CD4-positive, alpha-beta T cell treated with Interleukin-1 beta for 1 hour (primary cell): ENCODE results near the gene VTI1A.

Experiments used
- DNase-seq, 2 donors: peaks; one replicate each; pipeline ENCODE4 v3.0.0-alpha.2; 2020 to 2022

The VTI1A gene

DNA sequence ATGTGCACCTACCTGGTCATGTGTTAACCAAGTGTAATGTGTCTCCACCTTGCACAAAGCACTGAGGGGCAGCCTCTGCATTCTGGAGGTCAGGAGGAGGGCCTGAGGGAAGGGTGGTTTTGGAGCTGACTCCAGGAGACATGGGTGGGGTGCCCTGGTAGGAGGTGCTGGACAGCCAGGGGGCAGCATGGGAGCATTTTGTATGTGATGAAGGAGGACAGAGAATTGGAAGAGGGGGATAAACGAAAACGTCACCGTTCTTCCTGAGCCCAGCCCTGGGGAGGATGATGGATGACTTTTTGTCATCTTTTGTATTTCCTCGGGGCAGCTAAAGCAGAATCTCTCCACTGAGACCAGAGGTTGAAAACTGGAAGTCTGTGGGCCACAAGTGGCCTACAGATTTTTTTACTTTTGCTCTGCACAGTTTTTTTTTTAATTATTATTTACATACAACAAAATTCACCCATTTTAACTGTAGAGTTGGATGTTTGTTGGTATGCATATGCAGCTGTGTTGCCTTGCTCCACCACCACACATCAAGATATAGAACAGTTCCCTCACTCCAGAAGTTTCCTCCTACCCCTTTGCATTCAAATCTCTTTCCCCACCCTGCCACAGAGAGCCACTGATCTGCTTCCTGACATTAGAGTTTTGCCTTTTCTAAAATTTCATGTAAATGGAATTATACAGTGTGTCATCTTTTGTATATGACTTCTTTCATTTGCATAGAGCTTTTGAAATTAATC is 242.5 kb downstream of the VTI1A start:
- DNase-seq = no peak

DNA sequence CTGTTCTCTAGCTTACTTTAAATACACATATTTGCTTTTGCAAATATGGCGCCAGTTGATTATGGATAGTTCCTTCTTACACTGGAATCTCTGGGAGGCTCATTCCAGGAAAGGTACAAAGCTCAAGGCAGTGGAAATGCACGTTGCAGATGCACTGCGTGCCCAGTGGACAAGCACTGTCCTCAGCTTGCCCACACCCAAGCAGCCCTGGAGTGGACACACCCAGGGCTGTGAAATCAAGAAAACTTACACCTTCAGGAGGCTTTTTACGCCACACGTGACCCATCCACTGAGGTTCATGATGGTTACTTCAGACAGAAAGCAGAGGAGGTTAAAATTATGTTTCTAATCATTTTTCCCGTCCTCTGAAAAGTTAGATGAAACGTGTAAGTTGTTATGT is 248.5 kb downstream of the VTI1A start:
- DNase-seq = no peak

DNA sequence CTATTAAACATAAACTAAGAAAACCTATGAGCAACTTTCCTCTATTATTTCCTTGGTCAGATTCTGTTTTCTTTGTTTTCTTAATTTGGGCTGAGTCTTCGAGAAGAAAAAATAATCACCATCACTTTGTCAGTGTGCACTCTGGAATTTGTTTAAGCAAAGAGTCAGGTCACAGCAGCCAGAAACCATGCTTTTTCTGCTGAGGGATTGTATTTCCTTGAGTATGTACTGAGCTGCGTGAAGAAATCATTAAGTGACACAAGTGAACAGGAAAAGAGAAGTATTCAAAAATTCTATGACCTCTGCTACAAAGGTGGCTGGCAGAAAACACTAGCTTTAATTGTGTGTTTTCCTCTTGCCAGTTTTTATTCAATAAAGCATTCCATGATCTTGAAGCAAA is 249.6 kb downstream of the VTI1A start:
- DNase-seq = no peak

DNA sequence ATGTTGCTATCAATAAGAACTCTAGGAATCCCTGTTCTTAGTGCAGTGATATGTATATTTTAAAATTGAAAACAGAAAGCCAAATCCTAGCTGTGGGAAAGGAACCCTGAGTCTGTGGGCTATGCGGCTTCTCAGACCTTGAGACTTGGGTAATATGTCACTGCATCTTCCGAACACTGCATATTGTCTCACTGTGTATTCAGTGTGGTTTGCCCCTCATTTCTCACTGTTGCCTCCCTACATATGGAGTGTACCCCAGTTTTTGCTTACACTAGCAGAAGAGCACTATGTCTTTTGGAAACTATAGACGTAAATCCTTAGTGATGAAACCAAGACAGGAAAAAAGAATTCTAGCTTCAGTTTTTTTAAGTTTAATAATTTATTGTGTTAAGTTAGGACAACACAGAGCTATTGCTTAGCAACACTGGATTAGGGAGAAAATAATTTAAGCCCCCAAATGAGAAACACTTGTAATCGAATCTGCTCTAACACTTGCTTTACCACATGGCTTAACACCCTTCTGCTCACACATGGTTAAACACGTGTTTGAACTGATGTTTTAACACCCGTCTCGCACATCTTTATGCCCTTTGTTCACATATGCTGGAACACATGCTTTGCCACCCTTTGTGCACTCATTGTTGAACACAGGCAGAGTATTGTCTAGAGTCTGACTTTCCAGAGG is 251.3 kb downstream of the VTI1A start:
- no peak for DNase-seq

- DNase-seq = no peak
Observed at GRCh38 chr10:112698818-112699164, 251.8 kb downstream of the VTI1A start.

- no peak for DNase-seq
Observed at GRCh38 chr10:112700215-112700671, 253.2 kb downstream of the VTI1A start.

- DNase-seq = no peak
Observed at GRCh38 chr10:112701211-112701877, 254.3 kb downstream of the VTI1A start.

GRCh38 chr10:112701878-112702255 is 254.9 kb downstream of the VTI1A start:
- DNase-seq = no peak

GRCh38 chr10:112706577-112706976 is 259.6 kb downstream of the VTI1A start:
- DNase-seq = no peak

DNA sequence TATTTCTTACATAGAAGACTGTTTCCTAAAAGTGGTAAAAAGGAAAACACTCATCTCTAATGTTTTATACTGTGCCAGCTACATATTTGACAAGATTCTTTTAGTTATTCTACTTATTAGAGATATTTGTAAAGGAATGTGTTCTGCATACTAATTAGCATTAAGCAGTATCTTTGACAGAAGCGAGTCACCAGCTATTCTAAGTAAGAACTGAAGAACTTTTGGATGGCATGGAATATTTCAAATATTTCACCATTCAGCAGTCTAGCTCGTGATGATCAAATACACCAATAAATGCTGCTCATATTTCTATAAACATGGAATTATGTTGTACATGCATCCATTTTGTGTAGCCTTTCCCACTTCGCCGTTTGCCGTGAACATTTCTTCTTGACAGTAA is 261.4 kb downstream of the VTI1A start:
- DNase-seq = no peak

GRCh38 chr10:112710528-112710927 is 263.5 kb downstream of the VTI1A start:
- DNase-seq = no peak

DNA sequence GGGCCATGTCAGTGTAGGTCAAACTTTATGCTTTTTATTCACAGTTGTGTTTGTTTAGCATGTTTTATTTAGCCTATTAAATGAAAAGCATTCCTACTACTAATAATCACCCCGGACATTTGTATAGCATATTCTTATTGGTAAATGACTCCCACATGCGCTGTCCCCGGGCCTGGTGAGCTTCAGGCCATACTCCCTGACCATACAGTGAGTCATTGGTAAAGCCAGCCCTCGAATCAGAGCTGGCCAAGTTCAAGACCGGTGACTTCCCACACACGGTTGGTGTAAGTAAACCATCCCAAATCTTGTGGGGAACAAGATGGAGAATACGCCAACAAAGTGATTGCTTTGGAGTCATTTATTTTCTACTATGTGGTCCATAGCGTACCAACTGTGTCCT is 264.4 kb downstream of the VTI1A start:
- DNase-seq = no peak

GRCh38 chr10:112712536-112712935 is 265.5 kb downstream of the VTI1A start:
- no peak for DNase-seq

DNA sequence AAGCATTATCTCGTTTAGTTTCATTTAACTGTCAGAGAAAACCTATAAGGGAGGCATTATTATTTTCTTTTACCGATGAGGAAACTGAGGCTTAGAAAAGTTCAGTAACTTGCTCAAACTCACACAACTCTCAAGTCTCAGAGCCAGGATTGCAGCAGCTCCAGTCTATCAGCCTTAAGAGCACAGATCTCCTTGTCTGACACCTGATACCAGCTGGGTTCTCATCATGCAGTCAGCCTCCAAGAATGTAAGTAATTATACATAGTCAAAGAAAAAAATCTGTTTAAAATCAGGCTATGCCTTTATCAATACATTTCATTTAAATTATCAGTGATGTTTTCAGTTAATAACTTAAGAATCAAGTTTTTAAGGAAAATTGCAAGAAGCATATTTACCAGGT is 266.4 kb downstream of the VTI1A start:
- DNase-seq = no peak

DNA sequence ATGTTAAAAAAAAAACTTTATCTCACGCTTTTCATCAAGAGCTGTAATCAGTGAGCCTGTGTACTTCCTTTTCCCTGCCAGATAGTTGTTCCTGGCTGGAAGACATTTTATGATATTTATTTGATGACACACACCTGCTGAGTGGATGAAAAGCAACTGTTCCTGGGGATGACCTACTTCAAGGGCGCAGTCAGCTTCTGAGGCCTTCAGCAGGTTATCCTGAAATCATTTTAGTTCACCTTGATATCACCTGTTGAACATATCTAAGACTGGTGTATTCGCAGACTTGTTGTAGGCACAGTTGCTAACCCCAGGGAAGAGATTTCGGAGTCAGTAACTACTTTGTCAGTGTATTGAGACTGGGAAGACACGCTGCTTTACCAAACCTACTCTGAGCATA is 268.6 kb downstream of the VTI1A start:
- no peak for DNase-seq

- DNase-seq = no peak
Observed at GRCh38 chr10:112716076-112716475, 269.1 kb downstream of the VTI1A start.

DNA sequence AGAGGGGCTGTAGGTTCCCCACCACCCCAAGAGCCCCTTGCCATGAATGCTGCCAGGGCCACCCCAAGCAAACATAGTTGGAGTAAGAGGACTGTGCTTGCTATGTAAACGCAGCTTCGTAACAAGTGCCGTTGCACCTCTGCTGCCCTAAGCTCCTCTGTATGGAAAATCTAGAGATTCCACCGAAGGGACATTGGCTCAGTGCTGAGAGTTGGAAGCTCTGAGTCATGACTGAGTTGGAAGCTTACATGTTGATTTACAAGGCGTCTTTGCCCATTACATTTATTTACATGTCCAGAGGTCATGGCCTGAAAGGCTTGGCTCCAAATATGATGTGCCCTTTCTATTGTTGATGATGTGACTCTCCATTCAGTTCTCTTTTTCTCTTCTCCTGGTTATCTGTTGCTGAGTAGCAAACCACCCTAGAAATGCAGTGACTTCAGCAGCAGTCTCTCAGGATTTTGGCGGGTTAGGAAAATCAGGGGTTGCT is 270.0 kb downstream of the VTI1A start:
- DNase-seq = no peak

- no peak for DNase-seq
Observed at GRCh38 chr10:112720178-112720577, 273.2 kb downstream of the VTI1A start.

- peak in 1 of 2 donors; percentile 30 for DNase-seq
Observed at GRCh38 chr10:112721080-112721698, 274.2 kb downstream of the VTI1A start.

DNA sequence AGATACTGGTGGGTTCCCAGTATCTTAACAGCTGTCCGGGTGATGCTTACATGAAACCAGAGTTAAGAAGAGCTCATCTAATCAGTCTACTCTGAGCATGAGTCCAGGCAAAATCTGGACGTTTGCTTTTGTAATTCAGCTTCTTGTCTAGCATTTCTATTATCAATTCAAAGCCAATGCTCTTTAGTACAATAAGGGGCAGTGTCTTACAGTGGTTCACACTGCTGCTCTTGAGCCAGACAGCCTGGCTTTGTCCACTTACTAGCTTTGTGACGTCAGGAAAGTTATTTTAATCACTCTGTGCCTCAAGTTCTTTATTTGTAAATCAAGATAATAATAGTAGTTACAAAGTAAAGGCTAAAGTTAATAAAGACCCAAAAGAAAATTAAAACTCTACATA is 275.7 kb downstream of the VTI1A start:
- DNase-seq = no peak

GRCh38 chr10:112723876-112724275 is 276.9 kb downstream of the VTI1A start:
- DNase-seq = no peak

GRCh38 chr10:112724404-112724991 is 277.5 kb downstream of the VTI1A start:
- DNase-seq = no peak
